HAP-1 (cell line): Measurements from ENCODE around the gene IMP3.

Experiments
- DNase-seq, 2 experiments: peaks; one replicate each; pipeline ENCODE4 v3.0.0-alpha.2; 2016 to 2020; ENCODE audit warnings: low spot score in 2 of 2
- H3K27me3 ChIP-seq: fragments of 250-450 bp; sonication (Bioruptor Pico); 2 replicates; pipeline ENCODE4 v1.5.1; 2020; ENCODE audit warnings: low read depth, mild to moderate bottlenecking, moderate library complexity
- H3K36me3 ChIP-seq: fragments of 250-450 bp; sonication (Bioruptor Pico); replicated peaks from 2 replicates; pipeline ENCODE4 v1.5.1; 2020; ENCODE audit warnings: mild to moderate bottlenecking
- H3K4me1 ChIP-seq: fragments of 250-450 bp; sonication (Bioruptor Pico); 2 replicates; pipeline ENCODE4 v1.5.1; 2020; ENCODE audit warnings: mild to moderate bottlenecking
- H3K4me3 ChIP-seq: fragments of 250-450 bp; sonication (Bioruptor Pico); 2 replicates; pipeline ENCODE4 v1.5.1; 2020; ENCODE audit warnings: mild to moderate bottlenecking, moderate library complexity
- H3K9me3 ChIP-seq: fragments of 250-450 bp; sonication (Bioruptor Pico); 2 replicates; pipeline ENCODE4 v1.5.1; 2020; ENCODE audit warnings: mild to moderate bottlenecking, moderate library complexity
- in situ Hi-C: fragments of 300-500 bp; cut with MboI; formaldehyde crosslinking; loops from 3 replicates; pipeline ENCODE4 v1.14.3; 2020; ENCODE audit warnings: low sequenced_read_pairs, inconsistent platforms, mixed read lengths

Gene IMP3

DNA sequence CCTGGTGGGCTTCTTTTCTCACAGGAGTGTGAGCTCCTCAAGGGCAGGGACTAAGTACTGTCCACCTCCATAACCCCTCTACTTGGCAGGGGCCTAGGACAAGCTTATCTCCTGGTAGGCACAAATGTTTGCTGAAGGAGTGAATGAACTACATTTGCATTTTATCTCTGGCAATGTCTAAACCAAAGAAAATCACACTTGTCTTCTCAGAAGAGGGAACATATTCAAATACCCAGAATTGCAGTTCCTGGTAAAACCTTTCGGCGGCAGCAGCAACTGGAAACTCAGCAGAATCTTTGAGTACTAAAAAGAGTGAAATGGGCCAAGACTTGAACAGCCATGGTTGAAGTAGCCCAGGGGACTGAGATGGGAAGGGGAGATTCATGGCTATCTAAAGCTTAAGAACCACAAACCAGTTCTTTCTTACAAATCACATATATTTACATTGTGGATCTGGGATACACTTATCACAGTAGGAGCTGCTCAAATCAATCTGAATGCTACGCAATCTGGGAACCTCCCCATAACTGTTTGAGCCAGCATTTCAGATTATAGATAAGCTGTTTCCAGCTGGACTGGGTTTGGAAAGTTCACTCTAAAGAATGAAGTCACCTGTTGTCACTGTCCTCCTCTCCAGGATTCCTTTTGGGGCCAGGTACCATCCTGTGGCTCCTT is 42.2 kb downstream of the IMP3 start:
- Histone ChIP-seq H3K4me1 (no peaks in the 10 kb centered on the region), H3K27me3 (no peaks in the 10 kb centered on the region), H3K36me3 (peaks cover 42% of the 10 kb centered on the region), H3K4me3 (no peak overlapping the region), H3K9me3 (no peaks in the 10 kb centered on the region)
- DNase-seq = peak in 1 of 2 experiments; percentile 44
- in situ Hi-C loops = no loop called here

DNA sequence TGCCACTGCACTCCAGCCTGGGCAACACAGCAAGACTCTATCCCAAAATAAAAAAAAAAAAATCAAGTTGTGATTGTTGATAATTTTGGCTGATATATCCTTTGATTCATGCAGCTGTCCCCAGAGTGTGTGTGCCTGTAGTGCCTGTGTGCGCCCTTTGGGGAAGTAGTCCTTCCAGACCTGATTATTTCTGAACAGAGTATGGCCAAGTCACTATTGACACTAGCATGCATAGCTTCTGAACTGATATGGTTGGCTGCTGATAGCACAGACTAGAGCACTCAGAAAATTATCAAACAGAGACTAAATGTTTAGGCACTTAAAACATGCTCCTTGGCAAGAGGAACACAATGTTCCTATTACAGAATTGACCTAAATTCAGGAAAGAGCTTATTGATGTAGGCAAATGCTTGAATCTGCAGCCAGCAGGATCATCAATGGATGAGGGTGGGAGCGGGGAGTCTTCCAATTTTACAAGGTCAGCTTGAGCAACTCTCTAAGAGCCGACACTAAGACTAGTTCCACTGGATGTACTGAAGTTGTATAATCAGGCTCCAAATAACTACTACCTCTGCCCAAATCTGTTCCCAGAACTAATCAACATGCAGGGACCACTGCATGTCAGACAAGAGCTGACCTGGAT is 43.2 kb downstream of the IMP3 start:
- in situ Hi-C loops = no loop called here
- H3K36me3 ChIP-seq = peaks cover 42% of the 10 kb centered on the region
- no peak overlapping the region for H3K4me3 ChIP-seq
- no peaks in the 10 kb centered on the region for H3K4me1 ChIP-seq
- DNase-seq = no peak
- no peaks in the 10 kb centered on the region for H3K9me3 ChIP-seq
- H3K27me3 ChIP-seq = no peaks in the 10 kb centered on the region

DNA sequence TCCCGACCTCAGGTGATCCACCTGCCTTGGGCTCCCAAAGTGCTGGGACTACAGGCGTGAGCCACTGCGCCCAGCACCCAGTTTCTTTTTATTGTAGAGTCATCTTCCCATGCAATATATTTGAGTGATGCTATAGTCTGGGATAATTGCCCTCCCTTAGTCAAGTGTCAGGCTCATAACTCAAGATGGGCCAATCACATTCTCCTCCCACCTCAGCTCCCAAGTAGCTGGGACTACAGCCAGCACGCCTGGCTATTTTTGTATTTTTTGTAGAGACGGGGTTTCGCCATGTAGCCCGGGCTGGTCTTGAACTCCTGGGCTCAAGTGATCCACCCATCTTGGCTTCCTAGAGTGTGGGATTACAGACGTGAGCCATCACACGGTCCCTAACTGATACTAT is 45.7 kb downstream of the IMP3 start:
- Histone ChIP-seq H3K9me3 (no peaks in the 10 kb centered on the region), H3K36me3 (peaks cover 23% of the 10 kb centered on the region), H3K4me3 (no peak overlapping the region), H3K4me1 (peaks cover 4% of the 10 kb centered on the region), H3K27me3 (no peaks in the 10 kb centered on the region)
- in situ Hi-C loops = no loop called here
- no peak for DNase-seq

DNA sequence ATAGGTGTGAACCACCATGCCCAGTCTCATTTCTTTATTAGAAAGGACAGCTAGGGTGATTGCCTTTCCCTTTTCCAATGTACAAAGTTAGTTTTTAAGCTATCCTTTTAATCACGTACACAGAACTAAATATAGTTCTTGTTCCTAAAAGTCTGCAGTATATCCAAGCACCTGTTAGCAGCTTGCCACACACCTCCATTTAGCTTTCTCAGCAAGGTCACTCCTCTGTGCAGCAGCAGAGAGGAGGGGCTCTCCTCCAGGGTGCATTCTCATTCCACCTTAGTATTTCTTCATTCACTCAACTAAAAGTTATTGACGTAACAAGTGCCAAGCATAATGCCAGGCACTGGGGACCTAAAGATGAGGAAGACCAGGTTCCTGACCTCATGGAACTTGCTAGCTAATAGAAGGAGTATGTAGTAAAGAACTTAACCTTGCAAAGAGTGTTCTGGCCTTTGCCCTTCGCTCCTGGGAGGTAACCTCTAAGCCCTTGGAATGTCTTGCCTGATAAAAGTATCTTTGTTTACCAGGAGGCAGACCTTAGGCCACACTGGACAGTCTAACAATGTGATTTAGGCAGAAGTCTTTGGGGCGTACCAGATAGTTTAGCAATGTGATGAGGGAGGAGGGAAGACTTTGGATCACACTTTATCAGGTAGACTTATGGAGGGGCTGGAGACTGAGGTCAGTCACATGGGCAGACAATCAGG is 48.2 kb downstream of the IMP3 start:
- Histone ChIP-seq H3K4me1 (peaks cover 12% of the 10 kb centered on the region), H3K27me3 (no peaks in the 10 kb centered on the region), H3K36me3 (peaks cover 5% of the 10 kb centered on the region), H3K4me3 (no peak overlapping the region), H3K9me3 (no peaks in the 10 kb centered on the region)
- DNase-seq = no peak
- in situ Hi-C loops = no loop called here

DNA sequence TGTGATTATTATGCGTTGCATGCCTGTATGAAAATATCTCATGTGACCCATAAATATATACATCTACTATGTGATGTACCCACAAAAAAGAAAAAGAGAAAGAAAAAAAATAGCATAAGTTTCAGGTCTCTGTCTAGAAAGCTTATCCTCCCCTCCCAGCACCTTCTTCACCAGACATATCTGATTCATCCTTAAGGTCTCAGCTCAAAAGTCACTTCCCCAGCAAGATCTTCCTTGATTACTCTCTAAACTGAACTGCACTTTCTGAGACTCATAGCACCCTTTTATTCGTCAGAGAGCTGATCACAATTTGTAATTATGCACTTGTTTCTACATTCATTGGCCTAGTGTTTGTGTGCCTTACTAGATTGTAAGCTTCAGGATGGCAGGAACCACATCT is 49.8 kb downstream of the IMP3 start:
- Histone ChIP-seq H3K4me3 (no peak overlapping the region), H3K27me3 (no peaks in the 10 kb centered on the region), H3K4me1 (peaks cover 12% of the 10 kb centered on the region), H3K36me3 (peaks cover 6% of the 10 kb centered on the region), H3K9me3 (no peaks in the 10 kb centered on the region)
- in situ Hi-C loops = no loop called here
- DNase-seq = no peak
